B cell (primary cell): Measurements from ENCODE around the gene CLINT1. TPM values are rescaled to one million over a fixed set of nuclear protein-coding genes. Genes with fewer than 3 reads are reported as not detected.

ENCODE experiments used
- ATAC-seq: fragments of 200-7000 bp; cut with Tn5 transposase; one replicate; pipeline ENCODE4 v1.10.0; 2021; ENCODE audit warnings: low read depth, mild to moderate bottlenecking, moderate number of reproducible peaks, moderate library complexity
- CTCF ChIA-PET: fragments of 350-600 bp; sonication (Branson Sonifier 250); formaldehyde crosslinking; loops from one replicate; lab custom pipeline; 2021; ENCODE audit warnings: antibody characterized with exemption, inconsistent platforms; lab: Charles Lee
- POLR2A ChIA-PET: fragments of 350-600 bp; sonication (Branson Sonifier 250); formaldehyde crosslinking; loops from one replicate; lab custom pipeline; 2021; ENCODE audit warnings: antibody characterized with exemption; lab: Charles Lee
- DNase-seq: peaks from one replicate; pipeline ENCODE4 v3.0.0; 2013
- H2AFZ ChIP-seq: 2 replicates; pipeline ENCODE4 v1.6.1; 2012; ENCODE audit warnings: mild to moderate bottlenecking, low read depth, low read length; ENCODE audit not compliant: insufficient read depth, poor library complexity, severe bottlenecking
- H3K27ac ChIP-seq, 2 donors: 1 replicate in 1 of 2; 2 replicates in 1 of 2; pipeline ENCODE4 v1.5.1; 2012 to 2013; ENCODE audit warnings: low read length in 2 of 2, mild to moderate bottlenecking in 2 of 2, moderate library complexity in 1 of 2
- H3K27me3 ChIP-seq, 4 experiments: fragments of 200-600 bp in 1 of 4; sonication (generic) in 1 of 4; replicated peaks in 1 of 4; 1 replicate in 2 of 4; 2 replicates in 2 of 4; pipeline versions ENCODE4 v1.6.1 to v1.7.0; 2013 to 2016; ENCODE audit warnings: low read length in 3 of 4, mild to moderate bottlenecking in 2 of 4, mixed read lengths in 1 of 4, moderate library complexity in 1 of 4; ENCODE audit not compliant: insufficient read depth in 4 of 4, control insufficient read depth in 3 of 4; ENCODE audit errors: control extremely low read depth in 1 of 4
- H3K36me3 ChIP-seq, 2 experiments: replicated peaks in 1 of 2; 1 replicate in 1 of 2; 2 replicates in 1 of 2; pipeline versions ENCODE4 v1.6.1 to v1.7.1; 2013; ENCODE audit warnings: low read length in 1 of 2; ENCODE audit not compliant: insufficient read depth in 2 of 2, control insufficient read depth in 1 of 2; ENCODE audit errors: control extremely low read depth in 1 of 2, extremely low read depth in 1 of 2
- H3K4me1 ChIP-seq, 2 donors: fragments of 200-600 bp in 1 of 2; sonication (generic) in 1 of 2; 1 replicate in 1 of 2; 2 replicates in 1 of 2; pipeline versions ENCODE4 v1.5.1 to v1.6.1; 2013 to 2017; ENCODE audit warnings: low read length in 2 of 2; ENCODE audit not compliant: control insufficient read depth in 2 of 2, insufficient read depth in 2 of 2
- H3K4me2 ChIP-seq: replicated peaks from 2 replicates; pipeline ENCODE3; 2012; ENCODE audit warnings: mild to moderate bottlenecking, low read depth, low read length; ENCODE audit not compliant: poor library complexity, severe bottlenecking
- H3K4me3 ChIP-seq, 5 experiments: fragments of 200-600 bp in 1 of 5; sonication (generic) in 1 of 5; 1 replicate in 3 of 5; 2 replicates in 2 of 5; pipeline versions ENCODE4 v1.5.1 to v1.7.0; 2011 to 2016; ENCODE audit warnings: low read length in 4 of 5, mild to moderate bottlenecking in 4 of 5, low read depth in 2 of 5, control low read depth in 1 of 5, moderate library complexity in 1 of 5; ENCODE audit not compliant: insufficient read depth in 1 of 5; ENCODE audit errors: control extremely low read depth in 1 of 5, extremely low read depth in 1 of 5
- H3K79me2 ChIP-seq: fragments of 200-600 bp; sonication (generic); one replicate; pipeline ENCODE4 v1.6.0; 2016; ENCODE audit warnings: low read length; ENCODE audit not compliant: control insufficient read depth, insufficient read depth
- H3K9ac ChIP-seq: fragments of 200-600 bp; sonication (generic); 2 replicates; pipeline ENCODE4 v1.6.1; 2017; ENCODE audit warnings: mild to moderate bottlenecking, low read length, moderate library complexity
- H3K9me3 ChIP-seq, 3 donors: one replicate each; pipeline versions ENCODE4 v1.6.1 to v1.7.1; 2013; ENCODE audit warnings: low read length in 2 of 3; ENCODE audit not compliant: control insufficient read depth in 2 of 3, insufficient read depth in 1 of 3; ENCODE audit errors: control extremely low read depth in 1 of 3
- H4K20me1 ChIP-seq: 2 replicates; pipeline ENCODE4 v1.6.0; 2012; ENCODE audit warnings: mild to moderate bottlenecking, low read length; ENCODE audit not compliant: insufficient read depth, control insufficient read depth, poor library complexity, severe bottlenecking
- H3K27ac Mint-ChIP-seq: one replicate; pipeline ENCODE4 v1.8.0; 2021; ENCODE audit warnings: mixed read lengths
- H3K27me3 Mint-ChIP-seq: one replicate; pipeline ENCODE4 v1.8.0; 2021; ENCODE audit warnings: mixed read lengths
- H3K4me1 Mint-ChIP-seq: one replicate; pipeline ENCODE4 v1.8.0; 2021; ENCODE audit warnings: mixed read lengths
- H3K4me3 Mint-ChIP-seq: one replicate; pipeline ENCODE4 v1.8.0; 2021; ENCODE audit warnings: mixed read lengths
- H3K9me3 Mint-ChIP-seq: one replicate; pipeline ENCODE4 v1.8.0; 2022; ENCODE audit warnings: mixed read lengths; ENCODE audit not compliant: insufficient read depth
- EZH2 ChIP-seq: IDR thresholded peaks from 2 replicates; pipeline ENCODE4 v1.6.1; 2012; ENCODE audit warnings: borderline replicate concordance, low read depth, mild to moderate bottlenecking, moderate library complexity, low read length; ENCODE audit not compliant: insufficient read depth, poor library complexity, severe bottlenecking
- WGBS: methylation state at CpG from one replicate; pipeline ENCODE4 v1.1.5; 2013; ENCODE audit warnings: missing lambda C conversion rate; ENCODE audit not compliant: insufficient coverage; 5-methylcytosine and 5-hydroxymethylcytosine counted together
- intact Hi-C: fragments of 100-400 bp; cut with micrococcal nuclease; formaldehyde crosslinking; loops from one replicate; pipeline ENCODE4 v1.10.0; 2022
- polyA plus RNA-seq: library from polyadenylated mRNA; depleted of rRNA; stranded (reverse); fragments of >200 nt; gene quantifications from 2 replicates; pipeline ENCODE4 v1.2.3, GENCODE V29; 2012
- total RNA-seq, 2 donors: library from RNA; stranded (reverse); fragments of 120-200 nt in 1 of 2; gene quantifications; 1 replicate in 1 of 2; 2 replicates in 1 of 2; pipeline versions ENCODE4 v1.2.3 to v1.2.4, GENCODE V29; 2013 to 2022
- TF ChIP-seq, protein P1 (sequence below): fragments of 200-600 bp; IDR thresholded peaks from one replicate; pipeline ENCODE4 v1.8.0; 2022; ENCODE audit warnings: antibody characterized with exemption, mild to moderate bottlenecking

Gene CLINT1
- total and polyA plus RNA-seq, 2 donors (not counting 1 experiment from before 2014, with no cell fraction given) = 69.7 to 89.1 TPM

DNA sequence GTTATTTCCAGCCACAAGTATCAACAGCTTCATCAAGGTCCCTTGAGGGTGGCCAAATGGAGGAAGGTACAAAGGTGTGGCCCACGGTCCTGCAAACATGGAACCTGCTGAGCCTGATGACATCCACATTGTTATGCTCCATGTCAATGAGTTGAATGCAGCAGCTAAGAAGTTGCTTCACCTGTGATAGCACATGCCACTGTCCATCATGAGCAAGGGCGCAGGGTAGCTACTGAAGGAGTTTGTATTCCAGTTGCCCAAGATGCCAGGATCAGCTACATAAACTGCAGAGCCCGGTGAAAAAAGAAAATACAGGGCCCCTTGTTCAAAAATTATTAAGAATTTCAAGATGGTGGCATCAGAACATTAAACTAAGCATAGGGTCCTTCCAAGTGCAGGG lies 91.3 kb downstream of the CLINT1 start:
- intact Hi-C loops = no loop called here
- TF ChIP-seq, protein P1, sequence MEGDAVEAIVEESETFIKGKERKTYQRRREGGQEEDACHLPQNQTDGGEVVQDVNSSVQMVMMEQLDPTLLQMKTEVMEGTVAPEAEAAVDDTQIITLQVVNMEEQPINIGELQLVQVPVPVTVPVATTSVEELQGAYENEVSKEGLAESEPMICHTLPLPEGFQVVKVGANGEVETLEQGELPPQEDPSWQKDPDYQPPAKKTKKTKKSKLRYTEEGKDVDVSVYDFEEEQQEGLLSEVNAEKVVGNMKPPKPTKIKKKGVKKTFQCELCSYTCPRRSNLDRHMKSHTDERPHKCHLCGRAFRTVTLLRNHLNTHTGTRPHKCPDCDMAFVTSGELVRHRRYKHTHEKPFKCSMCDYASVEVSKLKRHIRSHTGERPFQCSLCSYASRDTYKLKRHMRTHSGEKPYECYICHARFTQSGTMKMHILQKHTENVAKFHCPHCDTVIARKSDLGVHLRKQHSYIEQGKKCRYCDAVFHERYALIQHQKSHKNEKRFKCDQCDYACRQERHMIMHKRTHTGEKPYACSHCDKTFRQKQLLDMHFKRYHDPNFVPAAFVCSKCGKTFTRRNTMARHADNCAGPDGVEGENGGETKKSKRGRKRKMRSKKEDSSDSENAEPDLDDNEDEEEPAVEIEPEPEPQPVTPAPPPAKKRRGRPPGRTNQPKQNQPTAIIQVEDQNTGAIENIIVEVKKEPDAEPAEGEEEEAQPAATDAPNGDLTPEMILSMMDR = no peak
- no peak for TF ChIP-seq EZH2
- peaks cover 0 to 5% (median 4%) of the 10 kb centered on the region in 3 donors for H3K9me3 ChIP-seq
- Mint-ChIP-seq H3K9me3 (no peaks in the 10 kb centered on the region), H3K4me1 (peaks cover 1% of the 10 kb centered on the region), H3K27me3 (no peaks in the 10 kb centered on the region), H3K4me3 (no peak overlapping the region), H3K27ac (no peak overlapping the region)
- CTCF ChIA-PET = interaction anchor here (0.6 to 2.8 kb wide), 2 partner anchors 8 kb away, joined by 5 to 10 read pairs; no protein-coding TSS in a partner anchor
- no peak overlapping the region for H3K4me3 ChIP-seq
- no peak overlapping the region for H3K9ac ChIP-seq
- H3K36me3 ChIP-seq = no peaks in the 10 kb centered on the region
- H3K4me1 ChIP-seq = no peaks in the 10 kb centered on the region
- WGBS = 78% methylated on average over 3 of the region's 3 CpGs
- DNase-seq (no peak), ATAC-seq (no peak)
- POLR2A ChIA-PET = no interaction called here
- H3K27ac ChIP-seq = no peak overlapping the region
- H4K20me1 ChIP-seq = no peaks in the 10 kb centered on the region
- no peaks in the 10 kb centered on the region for H3K79me2 ChIP-seq
- H3K27me3 ChIP-seq = no peaks in the 10 kb centered on the region
- no peak overlapping the region for H2AFZ ChIP-seq
- no peak overlapping the region for H3K4me2 ChIP-seq

DNA sequence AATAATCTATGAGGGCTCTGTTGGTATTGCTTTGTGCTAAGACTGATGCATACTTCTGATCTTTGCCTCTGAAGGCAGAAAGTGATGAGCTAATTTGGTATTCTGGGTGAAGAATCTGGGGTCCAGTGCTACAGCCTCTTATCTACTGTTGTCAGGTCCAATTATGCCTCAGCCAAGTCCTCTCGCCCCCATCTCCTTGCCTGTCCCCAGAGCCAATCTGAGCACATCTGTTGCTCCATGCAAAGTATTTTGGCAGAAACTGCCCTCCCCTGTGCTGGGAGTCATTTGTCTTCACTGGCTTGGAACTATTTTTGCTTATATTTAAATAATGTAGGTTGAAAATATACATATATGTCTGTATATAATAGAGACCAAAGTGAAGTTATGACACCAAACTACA lies 92.0 kb downstream of the CLINT1 start:
- Histone ChIP-seq H3K4me2 (no peak overlapping the region), H3K27me3 (no peaks in the 10 kb centered on the region), H2AFZ (no peak overlapping the region), H3K79me2 (no peaks in the 10 kb centered on the region), H3K36me3 (no peaks in the 10 kb centered on the region), H4K20me1 (no peaks in the 10 kb centered on the region), H3K4me1 (peaks cover 0 to 4% of the 10 kb centered on the region in 2 donors), H3K4me3 (no peak overlapping the region), H3K9ac (no peak overlapping the region), H3K9me3 (peaks cover 0 to 5% (median 4%) of the 10 kb centered on the region in 3 donors), H3K27ac (no peak overlapping the region)
- ATAC-seq (no peak), DNase-seq (no peak)
- no peaks in the 10 kb centered on the region for H3K27me3 Mint-ChIP-seq
- TF ChIP-seq, protein P1 = no peak
- TF ChIP-seq EZH2 = no peak
- no peak overlapping the region for H3K27ac Mint-ChIP-seq
- no CpG with 5 or more reads among the region's 1 CpG for WGBS
- ChIA-PET POLR2A (no interaction called here), CTCF (interaction anchor here (2.8 kb wide), 1 partner anchor 7 kb away, joined by 10 read pairs; no protein-coding TSS in a partner anchor)
- H3K4me1 Mint-ChIP-seq = no peaks in the 10 kb centered on the region
- intact Hi-C loops = no loop called here
- H3K4me3 Mint-ChIP-seq = no peak overlapping the region
- H3K9me3 Mint-ChIP-seq = no peaks in the 10 kb centered on the region
